ENCODE data around the gene DENR. TPM values are rescaled to one million over a fixed set of nuclear protein-coding genes. Genes with fewer than 3 reads are reported as not detected.
A peak's percentile ranks its signal among the peaks of the same experiment; 100 is the strongest.

Gene DENR
- total RNA-seq, 1 donor from 2014 or later, result 46.3 TPM

DNA sequence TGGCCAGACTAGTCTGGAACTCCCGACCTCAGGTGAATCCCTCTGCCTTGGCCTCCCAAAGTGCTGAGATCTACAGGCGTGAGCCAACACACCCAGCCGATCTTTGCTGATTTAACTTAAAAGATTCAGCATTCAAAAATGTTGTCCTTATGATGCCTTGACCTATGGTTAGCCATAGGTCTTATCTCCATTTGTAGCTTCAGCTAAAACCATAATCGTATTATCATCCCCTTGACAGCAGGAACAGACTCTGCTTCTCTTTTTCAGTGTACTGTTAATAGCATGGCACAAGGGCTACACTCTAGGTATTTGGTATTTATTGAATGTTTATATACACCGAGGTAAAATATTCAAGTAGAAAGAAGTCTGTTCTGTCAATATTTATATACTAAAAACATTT, 37.0 kb downstream of the DENR start:
- Mint-ChIP-seq H3K27ac (ENCODE audit: unreplicated experiment) (no peak overlapping the region), H3K9me3 (ENCODE audit: low read depth) (no peaks in the 10 kb centered on the region), H3K36me3 (ENCODE audit: low read depth) (no peaks in the 10 kb centered on the region), H3K4me1 (ENCODE audit: low read depth) (peaks cover 2% of the 10 kb centered on the region), H3K27me3 (ENCODE audit: low read depth) (no peaks in the 10 kb centered on the region), H3K4me3 (ENCODE audit: unreplicated experiment) (no peak overlapping the region)
- TF ChIP-seq, protein P1, sequence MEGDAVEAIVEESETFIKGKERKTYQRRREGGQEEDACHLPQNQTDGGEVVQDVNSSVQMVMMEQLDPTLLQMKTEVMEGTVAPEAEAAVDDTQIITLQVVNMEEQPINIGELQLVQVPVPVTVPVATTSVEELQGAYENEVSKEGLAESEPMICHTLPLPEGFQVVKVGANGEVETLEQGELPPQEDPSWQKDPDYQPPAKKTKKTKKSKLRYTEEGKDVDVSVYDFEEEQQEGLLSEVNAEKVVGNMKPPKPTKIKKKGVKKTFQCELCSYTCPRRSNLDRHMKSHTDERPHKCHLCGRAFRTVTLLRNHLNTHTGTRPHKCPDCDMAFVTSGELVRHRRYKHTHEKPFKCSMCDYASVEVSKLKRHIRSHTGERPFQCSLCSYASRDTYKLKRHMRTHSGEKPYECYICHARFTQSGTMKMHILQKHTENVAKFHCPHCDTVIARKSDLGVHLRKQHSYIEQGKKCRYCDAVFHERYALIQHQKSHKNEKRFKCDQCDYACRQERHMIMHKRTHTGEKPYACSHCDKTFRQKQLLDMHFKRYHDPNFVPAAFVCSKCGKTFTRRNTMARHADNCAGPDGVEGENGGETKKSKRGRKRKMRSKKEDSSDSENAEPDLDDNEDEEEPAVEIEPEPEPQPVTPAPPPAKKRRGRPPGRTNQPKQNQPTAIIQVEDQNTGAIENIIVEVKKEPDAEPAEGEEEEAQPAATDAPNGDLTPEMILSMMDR (IDR thresholded peaks at IDR 0.05), result no peak
- DNase-seq (ENCODE audit: low spot score), result no peak

DNA sequence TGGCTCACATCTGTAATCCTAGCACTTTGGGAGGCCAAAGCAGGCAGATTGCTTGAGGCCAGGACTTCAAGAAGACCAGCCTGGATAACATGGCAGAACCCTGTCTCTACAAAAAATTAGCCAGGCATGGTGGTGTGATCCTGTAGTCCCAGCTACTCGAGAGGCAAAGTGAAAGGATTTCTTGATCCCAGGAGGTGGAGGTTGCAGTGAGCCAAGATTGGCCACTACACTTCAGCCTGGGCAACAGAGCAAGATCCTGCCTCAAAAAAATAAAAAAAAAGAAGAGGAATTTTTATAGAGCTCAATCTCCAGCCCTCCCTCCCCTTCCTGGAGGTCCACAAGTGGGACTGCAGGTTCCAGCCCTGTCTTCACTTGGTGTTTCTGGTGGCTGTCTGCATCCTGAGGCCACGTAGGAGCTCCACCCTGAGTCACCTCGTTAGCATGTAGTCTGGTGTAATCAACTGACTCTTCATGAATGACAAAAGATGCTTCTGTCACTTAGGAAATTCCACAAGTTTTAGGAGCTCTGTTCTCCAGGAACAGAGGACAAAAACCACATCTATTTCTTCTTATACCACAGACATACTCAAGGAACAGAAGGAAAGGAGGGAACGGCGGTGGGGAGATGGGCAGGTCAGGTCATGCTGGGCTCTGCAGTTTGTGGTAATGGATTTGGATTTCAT, 37.9 kb downstream of the DENR start:
- H3K27me3 Mint-ChIP-seq (ENCODE audit: low read depth), result no peaks in the 10 kb centered on the region
- no peak overlapping the region for H3K27ac Mint-ChIP-seq (ENCODE audit: unreplicated experiment)
- no peak overlapping the region for H3K4me3 Mint-ChIP-seq (ENCODE audit: unreplicated experiment)
- H3K36me3 Mint-ChIP-seq (ENCODE audit: low read depth), result no peaks in the 10 kb centered on the region
- TF ChIP-seq, protein P1 (IDR thresholded peaks at IDR 0.05), result no peak
- peaks cover 2% of the 10 kb centered on the region for H3K4me1 Mint-ChIP-seq (ENCODE audit: low read depth)
- DNase-seq (ENCODE audit: low spot score), result no peak
- no peaks in the 10 kb centered on the region for H3K9me3 Mint-ChIP-seq (ENCODE audit: low read depth)

DNA sequence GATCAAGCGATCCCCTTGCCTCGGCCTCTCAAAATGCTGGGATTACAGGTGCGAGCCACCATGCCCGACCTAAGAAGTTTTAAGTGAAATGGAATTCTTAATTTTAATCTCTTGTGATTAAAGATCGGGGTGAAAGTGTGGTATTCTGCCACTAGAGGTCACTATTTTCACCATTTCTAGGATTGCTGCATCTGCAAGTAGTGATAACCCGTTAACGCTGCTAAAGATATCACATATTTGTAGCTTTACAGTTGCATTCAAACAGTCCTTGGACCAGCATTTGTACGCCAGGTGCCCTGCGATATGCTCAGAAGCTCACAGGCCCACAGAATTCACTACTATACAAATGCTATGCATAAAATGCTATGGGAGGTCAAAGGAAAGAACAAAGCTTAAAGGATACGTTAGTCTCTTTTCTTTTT, 41.1 kb downstream of the DENR start:
- Mint-ChIP-seq H3K4me3 (ENCODE audit: unreplicated experiment) (no peak overlapping the region), H3K27me3 (ENCODE audit: low read depth) (no peaks in the 10 kb centered on the region), H3K36me3 (ENCODE audit: low read depth) (no peaks in the 10 kb centered on the region), H3K4me1 (ENCODE audit: low read depth) (peaks cover 2% of the 10 kb centered on the region), H3K9me3 (ENCODE audit: low read depth) (no peaks in the 10 kb centered on the region), H3K27ac (ENCODE audit: unreplicated experiment) (no peak overlapping the region)
- peak; percentile 19 for DNase-seq (ENCODE audit: low spot score)
- TF ChIP-seq, protein P1 (IDR thresholded peaks at IDR 0.05), result peak; percentile 90

DNA sequence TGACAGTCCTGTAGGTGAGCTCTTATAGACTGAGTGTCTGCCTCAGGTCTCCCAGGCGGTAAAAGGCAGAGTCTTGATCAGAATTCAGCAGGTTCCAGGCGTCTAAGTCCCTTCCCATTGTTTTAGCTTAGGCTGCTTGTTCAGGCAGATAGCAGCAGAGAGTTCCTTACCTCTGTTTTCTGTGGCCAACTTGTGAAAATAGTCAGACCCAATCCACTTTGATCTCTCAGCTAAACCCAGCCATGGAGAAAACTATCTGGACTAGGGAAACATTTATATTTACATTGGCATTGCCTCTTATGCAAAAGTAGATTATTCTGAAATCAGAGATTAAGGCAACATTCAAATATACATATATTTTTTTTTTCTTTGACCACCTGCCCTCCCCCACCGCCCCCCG, 43.2 kb downstream of the DENR start:
- Mint-ChIP-seq H3K27ac (ENCODE audit: unreplicated experiment) (no peak overlapping the region), H3K4me1 (ENCODE audit: low read depth) (peaks cover under 1% of the 10 kb centered on the region), H3K27me3 (ENCODE audit: low read depth) (no peaks in the 10 kb centered on the region), H3K9me3 (ENCODE audit: low read depth) (no peaks in the 10 kb centered on the region), H3K36me3 (ENCODE audit: low read depth) (no peaks in the 10 kb centered on the region), H3K4me3 (ENCODE audit: unreplicated experiment) (no peak overlapping the region)
- TF ChIP-seq, protein P1 (IDR thresholded peaks at IDR 0.05), result no peak
- DNase-seq (ENCODE audit: low spot score), result no peak

DNA sequence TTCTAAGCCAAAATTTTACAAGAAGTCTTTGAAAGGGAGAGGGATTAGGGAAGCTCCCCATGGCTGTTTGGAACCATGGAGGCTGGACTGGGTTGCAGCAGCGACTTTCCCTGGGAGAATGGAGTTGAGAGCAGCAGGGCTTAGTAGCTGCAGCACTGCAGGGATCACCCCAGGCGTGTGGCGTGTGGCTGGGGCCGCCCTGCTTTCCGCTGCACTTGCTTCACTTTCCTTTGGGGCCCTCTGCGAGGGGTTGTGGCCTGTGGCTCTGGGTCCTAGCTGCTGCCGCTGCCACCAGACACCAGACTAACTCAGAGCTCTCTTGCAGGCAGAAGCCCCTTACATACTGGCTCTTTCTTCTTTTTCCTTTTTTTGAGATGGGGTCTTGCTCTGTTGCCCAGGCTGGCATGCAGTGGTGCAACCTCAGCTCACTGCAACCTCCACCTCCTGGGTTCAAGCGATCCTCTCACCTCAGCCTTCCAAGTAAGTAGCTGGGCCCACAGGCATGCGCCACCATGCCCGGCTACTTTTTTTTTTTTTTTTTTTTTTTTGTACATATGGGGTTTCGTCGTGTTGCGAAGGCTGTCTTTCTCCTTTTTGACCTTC, 47.1 kb downstream of the DENR start:
- TF ChIP-seq, protein P1 (IDR thresholded peaks at IDR 0.05), result no peak
- no peak overlapping the region for H3K4me3 Mint-ChIP-seq (ENCODE audit: unreplicated experiment)
- H3K4me1 Mint-ChIP-seq (ENCODE audit: low read depth), result no peaks in the 10 kb centered on the region
- H3K36me3 Mint-ChIP-seq (ENCODE audit: low read depth), result no peaks in the 10 kb centered on the region
- H3K27me3 Mint-ChIP-seq (ENCODE audit: low read depth), result no peaks in the 10 kb centered on the region
- H3K27ac Mint-ChIP-seq (ENCODE audit: unreplicated experiment), result no peak overlapping the region
- no peaks in the 10 kb centered on the region for H3K9me3 Mint-ChIP-seq (ENCODE audit: low read depth)
- DNase-seq (ENCODE audit: low spot score), result peak; percentile 58

Measured in chondrocyte (in vitro differentiated cells).